Endothelial cell (in vitro differentiated cells): ENCODE measurements around the gene FAHD2A. TPM values are rescaled to one million over a fixed set of nuclear protein-coding genes. Genes with fewer than 3 reads are reported as not detected.

Experiments used
- DNase-seq: peaks from one replicate; pipeline ENCODE4 v3.0.0; 2021; ENCODE audit warnings: low spot score
- H3K27ac Mint-ChIP-seq: one replicate; pipeline ENCODE4 v1.8.0; 2021; ENCODE audit warnings: mixed read lengths, inconsistent platforms; ENCODE audit not compliant: unreplicated experiment
- H3K27me3 Mint-ChIP-seq: one replicate; pipeline ENCODE4 v1.8.0; 2021; ENCODE audit warnings: mild to moderate bottlenecking, moderate library complexity, mixed read lengths, inconsistent platforms; ENCODE audit not compliant: unreplicated experiment
- H3K36me3 Mint-ChIP-seq: one replicate; pipeline ENCODE4 v1.8.0; 2021; ENCODE audit warnings: mild to moderate bottlenecking, low read depth, mixed read lengths, inconsistent platforms; ENCODE audit not compliant: unreplicated experiment
- H3K4me1 Mint-ChIP-seq: one replicate; pipeline ENCODE4 v1.8.0; 2021; ENCODE audit warnings: mild to moderate bottlenecking, mixed read lengths, inconsistent platforms; ENCODE audit not compliant: unreplicated experiment
- H3K4me3 Mint-ChIP-seq: one replicate; pipeline ENCODE4 v1.8.0; 2021; ENCODE audit warnings: mild to moderate bottlenecking, mixed read lengths, inconsistent platforms; ENCODE audit not compliant: unreplicated experiment
- H3K9me3 Mint-ChIP-seq: one replicate; pipeline ENCODE4 v1.8.0; 2021; ENCODE audit warnings: mixed read lengths, inconsistent platforms; ENCODE audit not compliant: unreplicated experiment
- total RNA-seq: library from RNA; stranded (reverse); fragmentation: NEBNext Ultra II Directional; extraction: Animal tissue kit (Norgen Biotek cat#: 25700); gene quantifications from one replicate; pipeline ENCODE4 v1.2.1, GENCODE V29; 2021; ENCODE audit not compliant: unreplicated experiment
- TF ChIP-seq, protein P1 (sequence below): fragments of 200-600 bp; sonication (generic); IDR thresholded peaks from one replicate; pipeline ENCODE4 v1.5.0; 2021; ENCODE audit warnings: antibody characterized with exemption; ENCODE audit not compliant: unreplicated experiment

Gene FAHD2A
- total RNA-seq, 1 donor from 2014 or later: 34.0 TPM

DNA sequence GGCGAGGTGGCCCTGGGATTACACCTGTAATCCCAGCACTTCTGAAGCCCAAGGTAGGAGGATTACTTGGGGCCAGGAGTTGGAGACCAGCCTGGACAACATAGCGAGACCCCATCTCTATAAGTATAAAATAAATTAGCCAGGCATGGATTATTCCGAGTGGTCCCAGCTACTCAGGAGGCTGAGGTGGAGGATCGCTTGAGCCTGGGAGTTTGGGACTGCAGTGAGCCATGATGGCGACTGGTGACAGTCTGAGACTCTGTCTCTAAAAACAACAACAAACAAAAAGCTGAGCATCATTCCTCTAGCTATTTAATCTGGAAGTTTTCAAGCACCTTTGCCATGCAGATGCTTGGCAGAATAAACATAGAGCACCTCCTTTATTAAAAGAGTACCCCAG lies 21.8 kb upstream of the FAHD2A start:
- no peaks in the 10 kb centered on the region for H3K36me3 Mint-ChIP-seq
- peaks cover 15% of the 10 kb centered on the region for H3K27me3 Mint-ChIP-seq
- no peak for DNase-seq
- H3K4me1 Mint-ChIP-seq: peaks cover 5% of the 10 kb centered on the region
- no peak overlapping the region for H3K4me3 Mint-ChIP-seq
- TF ChIP-seq, protein P1, sequence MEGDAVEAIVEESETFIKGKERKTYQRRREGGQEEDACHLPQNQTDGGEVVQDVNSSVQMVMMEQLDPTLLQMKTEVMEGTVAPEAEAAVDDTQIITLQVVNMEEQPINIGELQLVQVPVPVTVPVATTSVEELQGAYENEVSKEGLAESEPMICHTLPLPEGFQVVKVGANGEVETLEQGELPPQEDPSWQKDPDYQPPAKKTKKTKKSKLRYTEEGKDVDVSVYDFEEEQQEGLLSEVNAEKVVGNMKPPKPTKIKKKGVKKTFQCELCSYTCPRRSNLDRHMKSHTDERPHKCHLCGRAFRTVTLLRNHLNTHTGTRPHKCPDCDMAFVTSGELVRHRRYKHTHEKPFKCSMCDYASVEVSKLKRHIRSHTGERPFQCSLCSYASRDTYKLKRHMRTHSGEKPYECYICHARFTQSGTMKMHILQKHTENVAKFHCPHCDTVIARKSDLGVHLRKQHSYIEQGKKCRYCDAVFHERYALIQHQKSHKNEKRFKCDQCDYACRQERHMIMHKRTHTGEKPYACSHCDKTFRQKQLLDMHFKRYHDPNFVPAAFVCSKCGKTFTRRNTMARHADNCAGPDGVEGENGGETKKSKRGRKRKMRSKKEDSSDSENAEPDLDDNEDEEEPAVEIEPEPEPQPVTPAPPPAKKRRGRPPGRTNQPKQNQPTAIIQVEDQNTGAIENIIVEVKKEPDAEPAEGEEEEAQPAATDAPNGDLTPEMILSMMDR: no peak
- H3K9me3 Mint-ChIP-seq: no peaks in the 10 kb centered on the region
- no peak overlapping the region for H3K27ac Mint-ChIP-seq

DNA sequence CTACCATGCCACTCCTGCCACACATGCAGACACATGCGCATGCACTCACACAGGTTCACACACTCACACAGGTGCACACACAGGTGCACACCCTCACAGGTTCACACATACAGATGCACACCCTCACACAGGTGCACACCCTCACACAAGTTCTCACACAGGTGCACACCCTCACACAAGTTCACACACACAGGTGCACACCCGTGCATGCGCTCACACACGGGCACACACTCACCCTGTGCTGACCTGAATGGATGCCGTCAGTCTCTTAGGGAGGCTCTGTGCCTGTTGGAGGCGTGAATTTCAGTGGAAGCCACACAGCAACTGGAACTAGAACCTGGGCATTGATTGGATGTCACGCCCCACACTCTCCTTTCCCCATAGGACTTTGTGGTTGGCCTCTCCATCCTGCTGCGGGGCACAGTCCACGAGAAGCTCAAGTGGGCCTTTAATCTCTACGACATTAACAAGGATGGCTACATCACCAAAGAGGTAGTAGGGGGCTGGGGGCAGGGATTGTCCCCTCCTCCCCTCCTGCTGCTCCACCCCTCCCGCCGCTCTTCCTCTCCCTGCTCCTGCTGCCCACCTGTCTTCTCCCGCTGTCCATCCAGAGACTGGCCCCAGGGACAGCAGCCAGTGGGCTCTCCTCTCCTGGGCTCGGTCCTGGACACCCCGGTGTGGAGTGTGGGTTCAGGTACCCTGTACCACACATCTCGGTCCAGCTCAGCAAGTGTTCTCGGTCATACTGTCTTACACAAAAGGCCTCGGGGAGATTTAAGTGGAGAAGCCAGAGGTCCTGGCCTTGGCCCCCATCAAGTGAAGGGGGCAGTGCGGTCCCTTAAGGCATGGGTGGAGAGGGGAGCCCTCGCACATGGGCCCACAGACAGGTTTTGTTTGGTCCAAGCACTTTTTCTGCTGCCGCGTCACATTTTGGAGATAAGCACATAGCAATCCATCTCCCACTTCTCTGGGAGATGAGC lies 21.0 kb upstream of the FAHD2A start:
- TF ChIP-seq, protein P1: no peak
- Mint-ChIP-seq H3K9me3 (no peaks in the 10 kb centered on the region), H3K36me3 (no peaks in the 10 kb centered on the region), H3K4me1 (peaks cover 5% of the 10 kb centered on the region), H3K27me3 (peaks cover 17% of the 10 kb centered on the region), H3K4me3 (no peak overlapping the region), H3K27ac (no peak overlapping the region)
- no peak for DNase-seq

DNA sequence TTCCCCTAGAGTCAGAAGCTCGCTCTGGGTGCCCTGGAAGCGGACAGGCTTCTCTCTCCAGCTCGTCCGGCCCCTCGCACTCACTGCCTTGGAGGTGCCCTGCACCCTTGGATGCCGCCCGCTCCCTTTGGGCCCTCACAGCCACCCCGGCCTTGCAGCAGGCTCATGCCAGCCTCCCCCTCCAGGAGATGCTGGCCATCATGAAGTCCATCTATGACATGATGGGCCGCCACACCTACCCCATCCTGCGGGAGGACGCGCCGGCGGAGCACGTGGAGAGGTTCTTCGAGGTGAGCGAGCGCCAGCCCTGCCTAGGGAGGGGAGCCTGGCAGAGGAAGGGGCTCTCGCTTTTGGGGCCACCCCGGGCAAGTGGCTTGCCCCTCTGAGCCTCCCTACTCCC lies 20.3 kb upstream of the FAHD2A start:
- no peak overlapping the region for H3K4me3 Mint-ChIP-seq
- TF ChIP-seq, protein P1: no peak
- no peak overlapping the region for H3K27ac Mint-ChIP-seq
- no peaks in the 10 kb centered on the region for H3K9me3 Mint-ChIP-seq
- DNase-seq: no peak
- H3K4me1 Mint-ChIP-seq: peaks cover 5% of the 10 kb centered on the region
- no peaks in the 10 kb centered on the region for H3K36me3 Mint-ChIP-seq
- H3K27me3 Mint-ChIP-seq: peaks cover 17% of the 10 kb centered on the region

DNA sequence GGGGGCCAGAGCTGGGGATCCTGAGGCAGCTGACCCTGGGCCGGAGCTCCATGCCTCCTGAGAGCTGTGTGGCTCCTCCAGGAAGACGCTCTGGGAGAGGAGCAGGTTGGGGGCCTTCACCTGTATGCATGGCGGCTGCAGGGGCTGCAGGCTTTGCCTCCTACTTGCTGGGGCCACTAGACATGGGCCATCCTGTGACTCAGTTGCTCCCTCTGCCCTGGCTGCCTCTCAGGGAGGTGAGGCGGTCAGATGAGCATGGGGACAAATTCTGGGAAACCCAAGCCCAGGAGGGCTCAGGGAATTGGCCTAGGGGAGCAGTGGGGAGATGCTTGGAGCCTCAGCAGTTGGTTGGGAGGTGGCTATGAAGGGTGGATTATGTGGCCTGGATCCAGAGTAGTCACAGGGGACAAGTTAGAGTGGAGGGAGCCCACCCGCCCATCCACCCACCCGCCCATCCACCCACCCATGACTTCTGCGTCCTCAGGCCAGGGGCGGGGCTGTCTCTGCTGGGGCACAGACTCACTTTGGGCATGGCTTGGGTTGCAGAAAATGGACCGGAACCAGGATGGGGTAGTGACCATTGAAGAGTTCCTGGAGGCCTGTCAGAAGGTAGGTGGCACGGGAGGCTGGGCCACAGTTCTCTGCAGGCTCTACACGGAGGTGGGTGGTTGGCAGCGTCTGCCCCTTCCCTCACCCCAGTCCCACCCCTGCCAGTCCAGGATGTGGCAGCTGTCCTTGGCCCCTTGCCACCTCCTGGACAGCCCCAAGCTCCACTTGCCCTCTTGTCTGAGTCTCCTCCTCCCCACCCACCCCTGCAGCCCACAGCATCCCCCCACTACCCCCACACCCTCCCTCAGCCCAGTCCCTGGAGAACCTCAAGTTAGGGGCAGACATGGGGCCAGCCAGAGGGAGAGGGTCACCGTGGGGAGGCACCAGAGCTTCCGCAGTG lies 19.5 kb upstream of the FAHD2A start:
- TF ChIP-seq, protein P1: no peak
- no peaks in the 10 kb centered on the region for H3K36me3 Mint-ChIP-seq
- peaks cover 17% of the 10 kb centered on the region for H3K27me3 Mint-ChIP-seq
- peaks cover 5% of the 10 kb centered on the region for H3K4me1 Mint-ChIP-seq
- no peak overlapping the region for H3K27ac Mint-ChIP-seq
- no peak overlapping the region for H3K4me3 Mint-ChIP-seq
- no peak for DNase-seq
- no peaks in the 10 kb centered on the region for H3K9me3 Mint-ChIP-seq
